ENCODE measurements around the gene SPTBN4. TPM values are rescaled to one million over a fixed set of nuclear protein-coding genes. Genes with fewer than 3 reads are reported as not detected.
A peak's percentile ranks its signal among the peaks of the same experiment; 100 is the strongest.

Gene SPTBN4
- polyA plus RNA-seq, 1 donor from 2014 or later: not detected

- peak overlapping the region; percentile 74 to 93 (median 87) for H3K27ac Mint-ChIP-seq
- H3K4me3 Mint-ChIP-seq: peak overlapping the region; percentile 86 to 99 (median 92)
- H3K4me1 Mint-ChIP-seq: peaks cover 23 to 31% (median 26%) of the 10 kb centered on the region in 3 donors
- H3K36me3 Mint-ChIP-seq: no peaks in the 10 kb centered on the region
- no peaks in the 10 kb centered on the region for H3K9me3 Mint-ChIP-seq
- H3K27me3 Mint-ChIP-seq: no peaks in the 10 kb centered on the region
Observed at GRCh38 chr19:40612831-40613689, 146.3 kb downstream of the SPTBN4 start.

GRCh38 chr19:40613690-40614621 is 147.2 kb downstream of the SPTBN4 start:
- Mint-ChIP-seq H3K4me1 (peaks cover 22 to 31% (median 24%) of the 10 kb centered on the region in 3 donors), H3K9me3 (no peaks in the 10 kb centered on the region), H3K4me3 (peak overlapping the region; percentile 86 to 99 (median 92))

GRCh38 chr19:40614622-40615411 is 148.0 kb downstream of the SPTBN4 start:
- H3K27ac Mint-ChIP-seq: peak overlapping the region; percentile 74 to 84 (median 76)
- peak overlapping the region; percentile 86 to 99 (median 92) for H3K4me3 Mint-ChIP-seq
- peaks cover 3% of the 10 kb centered on the region for H3K36me3 Mint-ChIP-seq

More at GRCh38 chr19:40613690-40614621, 147.2 kb downstream of the SPTBN4 start:
- H3K27ac Mint-ChIP-seq: peak overlapping the region; percentile 74 to 93 (median 87)
- no peaks in the 10 kb centered on the region for H3K36me3 Mint-ChIP-seq
- no peaks in the 10 kb centered on the region for H3K27me3 Mint-ChIP-seq

GRCh38 chr19:40616178-40616577 is 149.4 kb downstream of the SPTBN4 start:
- Mint-ChIP-seq H3K4me3 (no peak overlapping the region), H3K9me3 (no peaks in the 10 kb centered on the region), H3K36me3 (peaks cover 5% of the 10 kb centered on the region), H3K4me1 (peaks cover 11 to 21% (median 18%) of the 10 kb centered on the region in 3 donors), H3K27me3 (no peaks in the 10 kb centered on the region), H3K27ac (no peak overlapping the region)

More at GRCh38 chr19:40614622-40615411, 148.0 kb downstream of the SPTBN4 start:
- Mint-ChIP-seq H3K9me3 (no peaks in the 10 kb centered on the region), H3K4me1 (peaks cover 18 to 29% (median 21%) of the 10 kb centered on the region in 3 donors), H3K27me3 (no peaks in the 10 kb centered on the region)

GRCh38 chr19:40616941-40617340 is 150.1 kb downstream of the SPTBN4 start:
- H3K27ac Mint-ChIP-seq: no peak overlapping the region
- H3K4me3 Mint-ChIP-seq: no peak overlapping the region
- no peaks in the 10 kb centered on the region for H3K27me3 Mint-ChIP-seq
- peaks cover 7% of the 10 kb centered on the region for H3K36me3 Mint-ChIP-seq
- peaks cover 11 to 20% (median 18%) of the 10 kb centered on the region in 3 donors for H3K4me1 Mint-ChIP-seq
- H3K9me3 Mint-ChIP-seq: no peaks in the 10 kb centered on the region

- Mint-ChIP-seq H3K27me3 (no peaks in the 10 kb centered on the region), H3K27ac (no peak overlapping the region), H3K9me3 (no peaks in the 10 kb centered on the region), H3K4me1 (peaks cover 6 to 13% (median 13%) of the 10 kb centered on the region in 3 donors), H3K4me3 (no peak overlapping the region), H3K36me3 (peaks cover 7% of the 10 kb centered on the region)
Observed at GRCh38 chr19:40617961-40618360, 151.2 kb downstream of the SPTBN4 start.

GRCh38 chr19:40619333-40620160 is 152.7 kb downstream of the SPTBN4 start:
- Mint-ChIP-seq H3K27ac (no peak overlapping the region), H3K36me3 (peaks cover 7% of the 10 kb centered on the region), H3K4me3 (peak overlapping the region in 1 of 4 donors; percentile 23), H3K4me1 (peaks cover 6 to 8% (median 7%) of the 10 kb centered on the region in 3 donors), H3K27me3 (no peaks in the 10 kb centered on the region), H3K9me3 (no peaks in the 10 kb centered on the region)

GRCh38 chr19:40620161-40620485 is 153.3 kb downstream of the SPTBN4 start:
- Mint-ChIP-seq H3K4me1 (peaks cover 1 to 3% (median 3%) of the 10 kb centered on the region in 3 donors), H3K27me3 (no peaks in the 10 kb centered on the region), H3K27ac (no peak overlapping the region), H3K36me3 (peaks cover 9% of the 10 kb centered on the region), H3K4me3 (peak overlapping the region in 1 of 4 donors; percentile 23), H3K9me3 (no peaks in the 10 kb centered on the region)

- peaks cover 9% of the 10 kb centered on the region for H3K36me3 Mint-ChIP-seq
- peaks cover 0 to 2% (median 0%) of the 10 kb centered on the region in 3 donors for H3K4me1 Mint-ChIP-seq
- H3K4me3 Mint-ChIP-seq: no peak overlapping the region
- H3K9me3 Mint-ChIP-seq: no peaks in the 10 kb centered on the region
- H3K27ac Mint-ChIP-seq: no peak overlapping the region
- no peaks in the 10 kb centered on the region for H3K27me3 Mint-ChIP-seq
Observed at GRCh38 chr19:40621283-40621682, 154.5 kb downstream of the SPTBN4 start.

- H3K27me3 Mint-ChIP-seq: no peaks in the 10 kb centered on the region
- H3K36me3 Mint-ChIP-seq: peaks cover 9% of the 10 kb centered on the region
- no peak overlapping the region for H3K4me3 Mint-ChIP-seq
- no peaks in the 10 kb centered on the region for H3K9me3 Mint-ChIP-seq
- peaks cover 0 to 2% (median 0%) of the 10 kb centered on the region in 3 donors for H3K4me1 Mint-ChIP-seq
- H3K27ac Mint-ChIP-seq: no peak overlapping the region
Observed at GRCh38 chr19:40621966-40622772, 155.4 kb downstream of the SPTBN4 start.

GRCh38 chr19:40622773-40623075 is 155.9 kb downstream of the SPTBN4 start:
- Mint-ChIP-seq H3K9me3 (no peaks in the 10 kb centered on the region), H3K27ac (no peak overlapping the region), H3K4me1 (peaks cover 0 to 2% (median 0%) of the 10 kb centered on the region in 3 donors), H3K27me3 (no peaks in the 10 kb centered on the region), H3K36me3 (peaks cover 9% of the 10 kb centered on the region), H3K4me3 (no peak overlapping the region)

- Mint-ChIP-seq H3K27ac (no peak overlapping the region), H3K36me3 (peaks cover 9% of the 10 kb centered on the region), H3K9me3 (no peaks in the 10 kb centered on the region)
Observed at GRCh38 chr19:40623403-40624251, 156.8 kb downstream of the SPTBN4 start.

More at GRCh38 chr19:40623403-40624251, 156.8 kb downstream of the SPTBN4 start:
- H3K27me3 Mint-ChIP-seq: no peaks in the 10 kb centered on the region
- H3K4me3 Mint-ChIP-seq: no peak overlapping the region
- H3K4me1 Mint-ChIP-seq: peaks cover 0 to 2% (median 0%) of the 10 kb centered on the region in 3 donors

All from IgD-negative memory B cell (primary cell).